ENCODE results near the gene CYB5D1.
"Not testable (repeated sequence)": the region's sequence is repeated elsewhere in the genome, so short reads cannot be mapped to it uniquely, and the experiment has no call there.

The CYB5D1 gene

GRCh38 chr17:7856811-7857712, 741 bp upstream of the CYB5D1 start, which contains the start of gene NAA38:
Gene NAA38 (minus strand): TSS chr17:7857559. CDS start chr17:7857463, 96 bp downstream.
- no peak within 1 kb of the TSS for H3K4me3 Mint-ChIP-seq
- H3K4me1 Mint-ChIP-seq, result peaks cover 4% of the 10 kb centered on the region
- H3K36me3 Mint-ChIP-seq, result peaks cover 16% of the 10 kb centered on the region

GRCh38 chr17:7858522-7858810, 663 bp downstream of the CYB5D1 start:
- Mint-ChIP-seq H3K9me3 (no peaks in the 10 kb centered on the region), H3K36me3 (peaks cover 16% of the 10 kb centered on the region), H3K27me3 (no peaks in the 10 kb centered on the region), H3K27ac (no peak overlapping the region), H3K4me1 (peaks cover 8% of the 10 kb centered on the region), H3K4me3 (no peak overlapping the region)

More at GRCh38 chr17:7856811-7857712, 741 bp upstream of the CYB5D1 start, which contains the start of gene NAA38:
- Mint-ChIP-seq H3K27ac (no peak within 1 kb of the TSS), H3K9me3 (no peaks in the 10 kb centered on the region), H3K27me3 (no peaks in the 10 kb centered on the region)

- peaks cover 12% of the 10 kb centered on the region for H3K36me3 Mint-ChIP-seq
- H3K27ac Mint-ChIP-seq, result peak overlapping the region; percentile 13
- H3K9me3 Mint-ChIP-seq, result no peaks in the 10 kb centered on the region
- no peak overlapping the region for H3K4me3 Mint-ChIP-seq
- no peaks in the 10 kb centered on the region for H3K27me3 Mint-ChIP-seq
- H3K4me1 Mint-ChIP-seq, result peaks cover 4% of the 10 kb centered on the region
Measured at GRCh38 chr17:7859028-7859427, 1.2 kb downstream of the CYB5D1 start.

GRCh38 chr17:7862692-7863437, 5.1 kb downstream of the CYB5D1 start:
- H3K4me1 Mint-ChIP-seq, result peaks cover 25% of the 10 kb centered on the region
- no peaks in the 10 kb centered on the region for H3K9me3 Mint-ChIP-seq
- peak overlapping the region; percentile 3 for H3K27ac Mint-ChIP-seq
- H3K4me3 Mint-ChIP-seq, result no peak overlapping the region
- H3K36me3 Mint-ChIP-seq, result peaks cover 9% of the 10 kb centered on the region
- H3K27me3 Mint-ChIP-seq, result no peaks in the 10 kb centered on the region

GRCh38 chr17:7864384-7864783, 6.6 kb downstream of the CYB5D1 start:
- not testable (repeated sequence) for H3K36me3 Mint-ChIP-seq, H3K27me3 Mint-ChIP-seq, H3K9me3 Mint-ChIP-seq, H3K4me3 Mint-ChIP-seq, H3K27ac Mint-ChIP-seq
- H3K4me1 Mint-ChIP-seq, result peaks cover 38% of the 10 kb centered on the region

GRCh38 chr17:7864995-7865650, 7.3 kb downstream of the CYB5D1 start:
- Mint-ChIP-seq H3K4me1 (peaks cover 43% of the 10 kb centered on the region), H3K4me3 (no peak overlapping the region), H3K9me3 (no peaks in the 10 kb centered on the region), H3K27me3 (no peaks in the 10 kb centered on the region), H3K36me3 (peaks cover 4% of the 10 kb centered on the region), H3K27ac (no peak overlapping the region)

GRCh38 chr17:7867881-7868329, 10.1 kb downstream of the CYB5D1 start:
- Mint-ChIP-seq H3K27ac (peak overlapping the region; percentile 93), H3K36me3 (peaks cover 2% of the 10 kb centered on the region), H3K4me3 (peak overlapping the region; percentile 37), H3K27me3 (no peaks in the 10 kb centered on the region), H3K9me3 (no peaks in the 10 kb centered on the region), H3K4me1 (peaks cover 44% of the 10 kb centered on the region)

GRCh38 chr17:7873051-7873450, 15.2 kb downstream of the CYB5D1 start:
- Mint-ChIP-seq H3K4me3 (no peak overlapping the region), H3K9me3 (no peaks in the 10 kb centered on the region), H3K27me3 (no peaks in the 10 kb centered on the region), H3K36me3 (peaks cover 14% of the 10 kb centered on the region), H3K4me1 (peaks cover 50% of the 10 kb centered on the region), H3K27ac (peak overlapping the region; percentile 68)

- no peaks in the 10 kb centered on the region for H3K27me3 Mint-ChIP-seq
- no peak overlapping the region for H3K4me3 Mint-ChIP-seq
- peaks cover 14% of the 10 kb centered on the region for H3K36me3 Mint-ChIP-seq
- H3K4me1 Mint-ChIP-seq, result peaks cover 34% of the 10 kb centered on the region
- H3K27ac Mint-ChIP-seq, result no peak overlapping the region
- no peaks in the 10 kb centered on the region for H3K9me3 Mint-ChIP-seq
Measured at GRCh38 chr17:7875804-7876370, 18.1 kb downstream of the CYB5D1 start.

GRCh38 chr17:7878234-7878633, 20.4 kb downstream of the CYB5D1 start:
- H3K4me3 Mint-ChIP-seq, result no peak overlapping the region
- H3K4me1 Mint-ChIP-seq, result peaks cover 26% of the 10 kb centered on the region

GRCh38 chr17:7880076-7880868, 22.5 kb downstream of the CYB5D1 start:
- Mint-ChIP-seq H3K4me3 (no peak overlapping the region), H3K27ac (no peak overlapping the region), H3K27me3 (no peaks in the 10 kb centered on the region), H3K9me3 (no peaks in the 10 kb centered on the region), H3K4me1 (peaks cover 14% of the 10 kb centered on the region), H3K36me3 (peaks cover 7% of the 10 kb centered on the region)

More at GRCh38 chr17:7878234-7878633, 20.4 kb downstream of the CYB5D1 start:
- no peaks in the 10 kb centered on the region for H3K9me3 Mint-ChIP-seq
- peaks cover 14% of the 10 kb centered on the region for H3K36me3 Mint-ChIP-seq
- H3K27ac Mint-ChIP-seq, result no peak overlapping the region
- H3K27me3 Mint-ChIP-seq, result no peaks in the 10 kb centered on the region

GRCh38 chr17:7881276-7882054, 23.7 kb downstream of the CYB5D1 start:
- H3K4me1 Mint-ChIP-seq, result peaks cover 5% of the 10 kb centered on the region
- no peak overlapping the region for H3K27ac Mint-ChIP-seq
- no peak overlapping the region for H3K4me3 Mint-ChIP-seq
- no peaks in the 10 kb centered on the region for H3K27me3 Mint-ChIP-seq
- H3K9me3 Mint-ChIP-seq, result no peaks in the 10 kb centered on the region
- peaks cover 4% of the 10 kb centered on the region for H3K36me3 Mint-ChIP-seq

GRCh38 chr17:7882068-7882467, 24.3 kb downstream of the CYB5D1 start:
- Mint-ChIP-seq H3K4me3 (no peak overlapping the region), H3K4me1 (no peaks in the 10 kb centered on the region), H3K36me3 (peaks cover 3% of the 10 kb centered on the region), H3K27me3 (no peaks in the 10 kb centered on the region), H3K9me3 (no peaks in the 10 kb centered on the region), H3K27ac (no peak overlapping the region)

- Mint-ChIP-seq H3K27me3 (no peaks in the 10 kb centered on the region), H3K4me1 (no peaks in the 10 kb centered on the region), H3K4me3 (no peak overlapping the region), H3K9me3 (no peaks in the 10 kb centered on the region), H3K36me3 (peaks cover 3% of the 10 kb centered on the region), H3K27ac (no peak overlapping the region)
Measured at GRCh38 chr17:7882629-7883028, 24.8 kb downstream of the CYB5D1 start.
